ENCODE results near the gene DAZ3. TPM values are rescaled to one million over a fixed set of nuclear protein-coding genes. Genes with fewer than 3 reads are reported as not detected.
"Not testable (repeated sequence)": the region's sequence is repeated elsewhere in the genome, so short reads cannot be mapped to it uniquely, and the experiment has no call there.

Gene DAZ3, protein sequence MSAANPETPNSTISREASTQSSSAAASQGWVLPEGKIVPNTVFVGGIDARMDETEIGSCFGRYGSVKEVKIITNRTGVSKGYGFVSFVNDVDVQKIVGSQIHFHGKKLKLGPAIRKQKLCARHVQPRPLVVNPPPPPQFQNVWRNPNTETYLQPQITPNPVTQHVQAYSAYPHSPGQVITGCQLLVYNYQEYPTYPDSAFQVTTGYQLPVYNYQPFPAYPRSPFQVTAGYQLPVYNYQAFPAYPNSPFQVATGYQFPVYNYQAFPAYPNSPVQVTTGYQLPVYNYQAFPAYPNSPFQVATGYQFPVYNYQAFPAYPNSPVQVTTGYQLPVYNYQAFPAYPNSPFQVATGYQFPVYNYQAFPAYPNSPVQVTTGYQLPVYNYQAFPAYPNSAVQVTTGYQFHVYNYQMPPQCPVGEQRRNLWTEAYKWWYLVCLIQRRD
- not detected in 2 replicates for total RNA-seq
- long read RNA-seq = 0 reads

DNA sequence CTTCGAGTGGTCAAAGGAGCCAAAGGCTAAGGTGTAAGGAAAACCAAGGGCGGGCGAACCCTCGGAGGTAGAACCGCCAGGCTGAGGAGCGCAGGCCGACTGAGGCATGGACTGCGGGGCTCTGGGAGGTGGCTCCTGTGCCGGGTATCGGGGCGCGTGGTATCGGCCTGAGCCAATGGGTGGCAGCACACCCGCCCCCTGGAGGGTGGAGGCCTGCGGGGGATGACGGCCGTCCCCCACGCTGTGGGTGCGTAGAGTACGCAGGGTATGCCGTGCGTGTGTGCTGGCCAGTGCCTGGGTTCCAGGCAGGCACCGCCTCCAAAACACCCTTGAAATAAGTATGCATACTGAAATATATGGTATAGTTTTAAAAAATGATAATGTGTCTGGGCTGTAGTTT lies at the start of gene DAZ3:
Gene DAZ3 (minus strand): TSS at position 101 of the 400 bp plus-strand sequence. CDS start 208 bp downstream, outside the sequence.
- H3K4me1 Mint-ChIP-seq; H3K27me3 Mint-ChIP-seq (ENCODE audit: low read depth); DNase-seq (ENCODE audit: low read depth, low spot score); H3K36me3 Mint-ChIP-seq (ENCODE audit: low read depth); H3K4me3 Mint-ChIP-seq; H3K27ac Mint-ChIP-seq (ENCODE audit: unreplicated experiment); H3K9me3 Mint-ChIP-seq: not testable (repeated sequence)

DNA sequence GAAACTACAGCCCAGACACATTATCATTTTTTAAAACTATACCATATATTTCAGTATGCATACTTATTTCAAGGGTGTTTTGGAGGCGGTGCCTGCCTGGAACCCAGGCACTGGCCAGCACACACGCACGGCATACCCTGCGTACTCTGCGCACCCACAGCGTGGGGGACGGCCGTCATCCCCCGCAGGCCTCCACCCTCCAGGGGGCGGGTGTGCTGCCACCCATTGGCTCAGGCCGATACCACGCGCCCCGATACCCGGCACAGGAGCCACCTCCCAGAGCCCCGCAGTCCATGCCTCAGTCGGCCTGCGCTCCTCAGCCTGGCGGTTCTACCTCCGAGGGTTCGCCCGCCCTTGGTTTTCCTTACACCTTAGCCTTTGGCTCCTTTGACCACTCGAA lies 20.4 kb upstream of the DAZ3 start, which contains the start of gene DAZ4:
Gene DAZ4 (plus strand): TSS at position 301 of the 400 bp plus-strand sequence. CDS start 208 bp downstream, outside the sequence.
- not testable (repeated sequence) for DNase-seq (ENCODE audit: low read depth, low spot score); H3K4me3 Mint-ChIP-seq; H3K27me3 Mint-ChIP-seq (ENCODE audit: low read depth); H3K9me3 Mint-ChIP-seq; H3K4me1 Mint-ChIP-seq; H3K27ac Mint-ChIP-seq (ENCODE audit: unreplicated experiment); H3K36me3 Mint-ChIP-seq (ENCODE audit: low read depth)

DNA sequence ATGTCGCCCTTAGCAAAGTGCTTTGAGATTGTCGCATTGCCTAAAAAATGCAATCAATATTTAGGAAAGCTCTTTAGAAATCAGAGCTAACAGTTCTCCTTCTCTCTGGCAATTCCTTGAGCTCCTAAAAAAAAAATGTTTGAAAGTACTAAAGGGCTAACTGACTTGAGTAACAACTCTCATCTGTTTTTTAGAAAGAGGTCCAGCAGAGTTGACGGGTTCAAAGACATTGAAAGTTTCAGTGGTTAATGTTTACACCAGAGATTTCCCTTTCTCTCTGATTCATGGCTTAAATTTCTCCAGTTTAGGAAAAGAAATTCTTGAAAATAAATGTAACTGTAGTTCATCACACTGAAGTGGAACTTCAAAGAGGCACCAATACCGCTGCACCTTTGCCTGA lies 11.9 kb upstream of the DAZ3 start:
- H3K27ac Mint-ChIP-seq (ENCODE audit: unreplicated experiment); H3K4me3 Mint-ChIP-seq; H3K4me1 Mint-ChIP-seq; H3K9me3 Mint-ChIP-seq; H3K36me3 Mint-ChIP-seq (ENCODE audit: low read depth); DNase-seq (ENCODE audit: low read depth, low spot score); H3K27me3 Mint-ChIP-seq (ENCODE audit: low read depth): not testable (repeated sequence)

DNA sequence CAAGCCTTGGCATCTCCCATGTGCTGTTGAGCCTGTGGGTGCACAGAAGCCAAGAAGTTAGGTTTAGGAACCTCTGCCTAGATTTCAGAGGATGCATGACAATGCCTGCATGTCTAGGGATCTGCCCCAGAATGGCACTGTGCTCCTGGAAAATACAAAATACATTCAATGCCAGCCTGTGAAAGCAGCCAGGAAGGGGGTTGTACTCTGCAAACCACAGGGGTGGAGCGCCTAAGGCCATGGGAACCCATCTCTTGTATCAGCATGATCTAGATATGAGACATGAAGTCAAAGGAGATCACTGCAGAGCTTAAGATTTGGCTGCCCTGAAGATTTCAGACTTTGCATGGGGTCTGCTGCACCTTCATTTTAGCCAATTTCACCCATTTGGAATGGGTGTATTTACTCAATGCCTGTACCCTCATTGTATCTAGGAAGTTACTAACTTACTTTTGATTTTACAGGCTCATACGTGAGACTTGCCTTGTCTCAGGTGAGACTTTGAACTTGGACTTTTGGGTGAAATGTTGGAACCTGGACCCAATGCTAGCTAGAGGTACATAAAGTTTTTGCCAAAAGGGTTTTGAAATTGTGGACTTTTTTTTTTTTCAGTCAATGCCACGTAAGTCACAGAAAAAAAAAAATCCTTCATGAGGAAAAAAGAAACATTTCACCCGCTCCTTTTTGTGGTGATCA lies 11.1 kb upstream of the DAZ3 start:
- not testable (repeated sequence) for H3K36me3 Mint-ChIP-seq (ENCODE audit: low read depth); H3K4me3 Mint-ChIP-seq; H3K27ac Mint-ChIP-seq (ENCODE audit: unreplicated experiment); H3K9me3 Mint-ChIP-seq; DNase-seq (ENCODE audit: low read depth, low spot score); H3K27me3 Mint-ChIP-seq (ENCODE audit: low read depth); H3K4me1 Mint-ChIP-seq

DNA sequence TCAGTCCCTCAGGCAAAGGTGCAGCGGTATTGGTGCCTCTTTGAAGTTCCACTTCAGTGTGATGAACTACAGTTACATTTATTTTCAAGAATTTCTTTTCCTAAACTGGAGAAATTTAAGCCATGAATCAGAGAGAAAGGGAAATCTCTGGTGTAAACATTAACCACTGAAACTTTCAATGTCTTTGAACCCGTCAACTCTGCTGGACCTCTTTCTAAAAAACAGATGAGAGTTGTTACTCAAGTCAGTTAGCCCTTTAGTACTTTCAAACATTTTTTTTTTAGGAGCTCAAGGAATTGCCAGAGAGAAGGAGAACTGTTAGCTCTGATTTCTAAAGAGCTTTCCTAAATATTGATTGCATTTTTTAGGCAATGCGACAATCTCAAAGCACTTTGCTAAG lies 8.6 kb upstream of the DAZ3 start:
- H3K27ac Mint-ChIP-seq (ENCODE audit: unreplicated experiment); H3K27me3 Mint-ChIP-seq (ENCODE audit: low read depth); H3K4me3 Mint-ChIP-seq; H3K4me1 Mint-ChIP-seq; H3K36me3 Mint-ChIP-seq (ENCODE audit: low read depth); H3K9me3 Mint-ChIP-seq; DNase-seq (ENCODE audit: low read depth, low spot score): not testable (repeated sequence)

Other genes starting within 250 kb of the DAZ3 start
- not detected in 2 replicates for gene BPY2B, start 195.4 kb downstream of the DAZ3 start, total RNA-seq
- not detected in 2 replicates for gene DAZ4, start 20.5 kb upstream of the DAZ3 start, total RNA-seq
- gene BPY2C, start 238.7 kb upstream of the DAZ3 start, total RNA-seq = not detected in 2 replicates